HG02588 (cell line): ENCODE results near the gene RSPO4.

Experiments
- ATAC-seq: cut with Tn5 transposase; IDR thresholded peaks from one replicate; pipeline ENCODE4 v1.9.1; 2021; ENCODE audit warnings: mild to moderate bottlenecking, moderate library complexity; ENCODE audit not compliant: unreplicated experiment

RSPO4 gene

GRCh38 chr20:910870-911770 is 91.0 kb downstream of the RSPO4 start:
- no peak for ATAC-seq

GRCh38 chr20:910132-910869 is 91.8 kb downstream of the RSPO4 start:
- no peak for ATAC-seq

DNA sequence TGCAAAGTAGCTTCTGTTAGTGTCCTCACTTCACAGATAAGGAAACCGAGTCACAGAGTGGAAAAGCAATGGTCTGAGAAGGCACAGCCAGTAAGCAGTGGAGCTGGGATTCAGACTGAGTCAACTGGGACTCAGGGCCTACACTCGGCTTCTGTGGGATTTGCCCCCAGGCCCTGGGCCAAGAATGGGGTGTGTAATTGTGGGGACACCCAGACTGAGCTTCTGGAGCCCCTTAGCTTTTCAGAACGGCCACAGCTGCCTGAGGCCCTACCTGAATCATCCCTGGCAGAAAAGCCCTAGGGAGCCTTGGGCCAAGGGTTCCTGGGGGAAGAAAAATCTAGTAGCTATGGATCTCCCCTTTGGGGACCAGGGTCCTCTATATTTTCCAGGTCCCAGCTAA is 92.5 kb downstream of the RSPO4 start:
- ATAC-seq = no peak
